HCT116 (cell line): ENCODE results near the gene KCNMB2. TPM values are rescaled to one million over a fixed set of nuclear protein-coding genes. Genes with fewer than 3 reads are reported as not detected.

ENCODE experiments used
- ATAC-seq: fragments of 200-7000 bp; cut with Tn5 transposase; 2 replicates; pipeline ENCODE4 v1.9.1; 2020; ENCODE audit warnings: mild to moderate bottlenecking, moderate library complexity
- BruUV-seq: library from RNA; stranded (reverse); fragments of 400-500 nt; replicated peaks from 2 replicates; lab custom pipeline; 2021; lab: Mats Ljungman, UMichigan
- CTCF ChIA-PET: fragments of 300-600 bp; sonication (Branson Sonifier 250); formaldehyde crosslinking; loops from one replicate; lab custom pipeline; 2021; ENCODE audit warnings: antibody characterized with exemption; lab: Charles Lee
- POLR2A ChIA-PET: fragments of 300-600, 350-600 bp; sonication (Branson Sonifier 250); formaldehyde crosslinking; loops from one replicate; lab custom pipeline; 2021; ENCODE audit warnings: antibody characterized with exemption; lab: Charles Lee
- RAD21 ChIA-PET, 2 experiments: fragments of 300-600 bp; sonication (Branson Sonifier 250); formaldehyde crosslinking; loops; one replicate each; lab custom pipeline; 2023; ENCODE audit warnings: low total read pairs in 2 of 2; ENCODE audit not compliant: uncharacterized antibody in 2 of 2, unreplicated experiment in 2 of 2, low non-redundant PET in 1 of 2; lab: Charles Lee
- DNase-seq: peaks from one replicate; pipeline ENCODE4 v3.0.0-alpha.2; 2010; ENCODE audit warnings: low read depth, low spot score
- H2AFZ ChIP-seq: fragments of 200-600 bp; shearing (Covaris generic), sonication (generic); 2 replicates; pipeline ENCODE4 v1.6.1; 2017; ENCODE audit warnings: low read depth, mixed run types, mixed read lengths, antibody characterized with exemption, low read length; ENCODE audit not compliant: poor library complexity, severe bottlenecking
- H3K27ac ChIP-seq: 2 replicates; pipeline ENCODE4 v1.5.1; 2012; ENCODE audit warnings: low read depth, low read length
- H3K27me3 ChIP-seq: fragments of 200-600 bp; sonication (generic); 2 replicates; pipeline ENCODE4 v1.6.1; 2016; ENCODE audit warnings: mixed run types, low read length, mixed read lengths; ENCODE audit not compliant: insufficient read depth
- H3K36me3 ChIP-seq, 2 experiments: fragments of 200-500 bp in 1 of 2; fragments of 200-600 bp in 1 of 2; sonication (Bioruptor generic) in 1 of 2; sonication (generic) in 1 of 2; 2 replicates each; pipeline versions ENCODE4 v1.5.1 to v1.6.1; 2014 to 2016; ENCODE audit warnings: low read length in 2 of 2, inconsistent platforms in 1 of 2, mixed read lengths in 1 of 2, mixed run types in 1 of 2; ENCODE audit not compliant: insufficient read depth in 2 of 2, control insufficient read depth in 1 of 2
- H3K4me1 ChIP-seq, 2 experiments: fragments of 200-600 bp in 1 of 2; sonication (generic) in 1 of 2; 2 replicates each; pipeline versions ENCODE4 v1.5.1 to v1.6.1; 2012 to 2017; ENCODE audit warnings: low read length in 2 of 2, inconsistent platforms in 1 of 2, mild to moderate bottlenecking in 1 of 2, mixed read lengths in 1 of 2, mixed run types in 1 of 2, moderate library complexity in 1 of 2; ENCODE audit not compliant: insufficient read depth in 2 of 2, control insufficient read depth in 1 of 2
- H3K4me2 ChIP-seq: fragments of 200-600 bp; sonication (generic); 2 replicates; pipeline ENCODE4 v1.6.1; 2017; ENCODE audit warnings: mixed run types, low read length, mixed read lengths
- H3K4me3 ChIP-seq, 2 experiments: fragments of 200-600 bp in 1 of 2; sonication (generic) in 1 of 2; replicated peaks in 1 of 2; 2 replicates each; pipeline ENCODE4 v1.5.1; 2011 to 2016; ENCODE audit warnings: low read length in 2 of 2, control low read depth in 1 of 2, low read depth in 1 of 2, mild to moderate bottlenecking in 1 of 2, mixed read lengths in 1 of 2, mixed run types in 1 of 2
- H3K79me2 ChIP-seq: fragments of 200-600 bp; sonication (generic); 2 replicates; pipeline ENCODE4 v1.6.1; 2017; ENCODE audit warnings: mild to moderate bottlenecking, mixed run types, low read length, moderate library complexity, mixed read lengths; ENCODE audit not compliant: insufficient read depth
- H3K9ac ChIP-seq: fragments of 200-600 bp; sonication (generic); 2 replicates; pipeline ENCODE4 v1.6.1; 2016; ENCODE audit warnings: low read length, mixed read lengths
- H3K9me2 ChIP-seq: fragments of 200-600 bp; sonication (generic), shearing (Covaris generic); 2 replicates; pipeline ENCODE4 v1.6.1; 2017; ENCODE audit warnings: mixed run types, mild to moderate bottlenecking, moderate library complexity; ENCODE audit not compliant: insufficient read depth
- H3K9me3 ChIP-seq, 2 experiments: fragments of 200-500 bp in 1 of 2; fragments of 200-600 bp in 1 of 2; sonication (Bioruptor generic) in 1 of 2; sonication (generic) in 1 of 2; 2 replicates each; pipeline ENCODE4 v1.6.1; 2014 to 2017; ENCODE audit warnings: low read length in 2 of 2, mixed read lengths in 2 of 2, inconsistent platforms in 1 of 2, low read depth in 1 of 2, mild to moderate bottlenecking in 1 of 2, mixed run types in 1 of 2, moderate library complexity in 1 of 2; ENCODE audit not compliant: control insufficient read depth in 1 of 2, insufficient read depth in 1 of 2
- H4K20me1 ChIP-seq: fragments of 200-600 bp; sonication (generic), shearing (Covaris generic); 2 replicates; pipeline ENCODE4 v1.6.1; 2017; ENCODE audit warnings: mixed run types, mild to moderate bottlenecking, moderate library complexity; ENCODE audit not compliant: insufficient read depth
- CTCF ChIP-seq, 3 experiments: fragments of 200-600 bp in 1 of 3; sonication (generic) in 1 of 3; IDR thresholded peaks in 2 of 3; conservative IDR thresholded peaks in 1 of 3; 2 replicates each; pipeline ENCODE4 v1.5.1; 2012 to 2017; ENCODE audit warnings: low read depth in 2 of 3, low read length in 2 of 3, antibody characterized with exemption in 1 of 3, borderline replicate concordance in 1 of 3, control low read depth in 1 of 3, mild to moderate bottlenecking in 1 of 3, mixed read lengths in 1 of 3, mixed run types in 1 of 3, moderate library complexity in 1 of 3; ENCODE audit not compliant: insufficient read depth in 1 of 3
- EZH2 ChIP-seq: fragments of 200-600 bp; sonication (generic); IDR thresholded peaks from 2 replicates; pipeline ENCODE4 v1.6.1; 2017; ENCODE audit warnings: antibody characterized with exemption, mixed run types
- MAX ChIP-seq: IDR thresholded peaks from 2 replicates; pipeline ENCODE4 v1.6.1; 2012
- REST ChIP-seq: IDR thresholded peaks from 2 replicates; pipeline ENCODE4 v1.6.1; 2012; ENCODE audit warnings: low read depth
- SIN3A ChIP-seq: IDR thresholded peaks from 2 replicates; pipeline ENCODE4 v1.6.1; 2012; ENCODE audit warnings: low read depth
- SRF ChIP-seq: IDR thresholded peaks from 2 replicates; pipeline ENCODE4 v1.6.1; 2012; ENCODE audit warnings: low read depth
- YY1 ChIP-seq: IDR thresholded peaks from 2 replicates; pipeline ENCODE4 v1.6.1; 2011; ENCODE audit warnings: low read length, low read depth, moderate library complexity, mild to moderate bottlenecking; ENCODE audit not compliant: insufficient replicate concordance; ENCODE audit errors: extremely low read depth
- ZFX ChIP-seq: fragments of 450-650 bp; IDR thresholded peaks from 2 replicates; pipeline ENCODE4 v1.6.1; 2017
- intact Hi-C: fragments of 100-400 bp; cut with micrococcal nuclease; formaldehyde crosslinking; loops from 2 replicates; pipeline ENCODE4 v1.10.0; 2022
- total RNA-seq: library from RNA; stranded (reverse); gene quantifications from one replicate; pipeline ENCODE4 v1.2.1, GENCODE V29; 2021; ENCODE audit not compliant: unreplicated experiment

The KCNMB2 gene
- total RNA-seq, 1 experiment from 2014 or later: not detected

GRCh38 chr3:178690571-178690970 lies 154.3 kb downstream of the KCNMB2 start:
- 0 out of 2 replicates have a peak, but pooled peaks cover 3% of the 10 kb centered on the region for H4K20me1 ChIP-seq
- POLR2A ChIA-PET: no interaction called here
- no peak overlapping the region for H3K4me3 ChIP-seq
- BruUV-seq: no TSS peak
- H2AFZ ChIP-seq: no peak overlapping the region
- no peaks in the 10 kb centered on the region for H3K9me3 ChIP-seq
- no peak overlapping the region for H3K9ac ChIP-seq
- H3K27me3 ChIP-seq: no peaks in the 10 kb centered on the region
- no peaks in the 10 kb centered on the region for H3K9me2 ChIP-seq
- H3K4me1 ChIP-seq: no peaks in the 10 kb centered on the region
- no peaks in the 10 kb centered on the region for H3K36me3 ChIP-seq
- RAD21 ChIA-PET: no interaction called here
- ATAC-seq: no peak
- no peak overlapping the region for H3K4me2 ChIP-seq
- H3K79me2 ChIP-seq: no peaks in the 10 kb centered on the region
- TF ChIP-seq SRF (no peak), SIN3A (no peak), EZH2 (no peak), MAX (no peak), CTCF (IDR thresholded peaks at IDR 0.05 in 2 of 3, conservative IDR thresholded peaks at IDR 0.05 in 1 of 3; ENCODE audit: borderline replicate concordance in 1 of 3, insufficient read depth in 1 of 3, low read depth in 2 of 3, low read length in 2 of 3) (no peak), ZFX (no peak), REST (peak; percentile 55), YY1 (no peak)
- no peak overlapping the region for H3K27ac ChIP-seq
- no peak for DNase-seq
- CTCF ChIA-PET: no interaction called here
- intact Hi-C loops: no loop called here
